ENCODE results near the gene SORBS1.

DNA sequence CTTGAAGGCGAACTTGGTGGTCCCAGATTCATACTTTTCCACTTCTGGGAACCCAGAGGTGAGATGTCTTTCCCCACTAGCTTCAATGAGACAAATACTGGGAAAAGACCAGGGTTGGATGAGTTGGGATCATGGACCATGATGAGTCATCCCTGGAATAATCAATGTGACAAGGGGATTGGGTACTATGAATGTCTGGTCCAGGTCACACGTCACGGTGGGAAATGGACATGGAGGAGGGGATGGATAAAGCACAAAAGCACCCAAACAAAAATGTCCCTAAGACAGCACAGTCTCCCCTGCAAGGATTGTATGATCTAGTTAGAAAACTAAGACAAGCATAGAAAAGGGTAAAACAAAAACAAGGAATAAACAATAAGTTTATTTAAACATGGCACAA lies 12.4 kb upstream of the SORBS1 start:
- TF ChIP-seq, protein P1, sequence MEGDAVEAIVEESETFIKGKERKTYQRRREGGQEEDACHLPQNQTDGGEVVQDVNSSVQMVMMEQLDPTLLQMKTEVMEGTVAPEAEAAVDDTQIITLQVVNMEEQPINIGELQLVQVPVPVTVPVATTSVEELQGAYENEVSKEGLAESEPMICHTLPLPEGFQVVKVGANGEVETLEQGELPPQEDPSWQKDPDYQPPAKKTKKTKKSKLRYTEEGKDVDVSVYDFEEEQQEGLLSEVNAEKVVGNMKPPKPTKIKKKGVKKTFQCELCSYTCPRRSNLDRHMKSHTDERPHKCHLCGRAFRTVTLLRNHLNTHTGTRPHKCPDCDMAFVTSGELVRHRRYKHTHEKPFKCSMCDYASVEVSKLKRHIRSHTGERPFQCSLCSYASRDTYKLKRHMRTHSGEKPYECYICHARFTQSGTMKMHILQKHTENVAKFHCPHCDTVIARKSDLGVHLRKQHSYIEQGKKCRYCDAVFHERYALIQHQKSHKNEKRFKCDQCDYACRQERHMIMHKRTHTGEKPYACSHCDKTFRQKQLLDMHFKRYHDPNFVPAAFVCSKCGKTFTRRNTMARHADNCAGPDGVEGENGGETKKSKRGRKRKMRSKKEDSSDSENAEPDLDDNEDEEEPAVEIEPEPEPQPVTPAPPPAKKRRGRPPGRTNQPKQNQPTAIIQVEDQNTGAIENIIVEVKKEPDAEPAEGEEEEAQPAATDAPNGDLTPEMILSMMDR (conservative IDR thresholded peaks at IDR 0.05; ENCODE audit: low read depth, low read length), result no peak
- no peak for TF ChIP-seq EZH2 (IDR thresholded peaks at IDR 0.05; ENCODE audit: borderline replicate concordance, low read depth, low read length, poor library complexity, severe bottlenecking)

Measured in A673 (cell line).